PC-9 (cell line): ENCODE data around the gene MAS1L.

Source experiments
- EZH2 ChIP-seq: fragments of 200-600 bp; sonication (generic); IDR thresholded peaks from 2 replicates; pipeline ENCODE4 v1.8.0; 2017; ENCODE audit warnings: antibody characterized with exemption, low read depth
- TF ChIP-seq, protein P1 (sequence below): fragments of 200-600 bp; sonication (generic); conservative IDR thresholded peaks from 2 replicates; pipeline ENCODE4 v1.6.1; 2017; ENCODE audit warnings: mixed run types, antibody characterized with exemption, mild to moderate bottlenecking, moderate library complexity

DNA sequence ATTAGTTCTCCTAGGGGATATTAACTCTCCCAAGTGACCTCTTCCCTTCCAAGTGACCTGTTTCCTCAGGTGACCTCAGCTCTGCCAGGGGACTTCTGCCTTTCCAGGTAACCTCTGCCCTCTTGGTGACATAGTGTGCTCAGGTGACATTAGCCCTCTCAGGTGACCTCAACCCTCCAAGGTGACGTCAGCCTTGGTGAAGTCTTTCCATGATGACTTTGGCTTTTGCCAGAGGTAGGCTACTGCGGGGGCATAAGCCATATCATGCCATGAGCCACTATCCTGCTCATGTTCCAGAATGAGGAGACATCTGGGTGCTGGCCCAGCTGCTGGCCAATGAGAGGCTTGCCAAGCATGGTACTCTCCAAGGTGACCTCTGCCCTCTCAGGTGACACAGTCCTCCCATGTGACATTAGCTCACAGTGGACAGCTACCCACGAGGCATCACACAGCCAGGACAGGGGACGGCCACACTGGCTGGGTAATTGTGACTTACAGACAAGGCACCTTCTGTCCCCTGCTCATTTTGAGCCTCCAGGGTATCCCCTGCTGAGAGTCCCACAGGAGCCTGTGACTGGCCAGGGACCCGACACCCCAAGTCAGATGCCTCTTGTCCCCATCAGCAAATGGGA, 40.7 kb upstream of the MAS1L start:
- TF ChIP-seq, protein P1, sequence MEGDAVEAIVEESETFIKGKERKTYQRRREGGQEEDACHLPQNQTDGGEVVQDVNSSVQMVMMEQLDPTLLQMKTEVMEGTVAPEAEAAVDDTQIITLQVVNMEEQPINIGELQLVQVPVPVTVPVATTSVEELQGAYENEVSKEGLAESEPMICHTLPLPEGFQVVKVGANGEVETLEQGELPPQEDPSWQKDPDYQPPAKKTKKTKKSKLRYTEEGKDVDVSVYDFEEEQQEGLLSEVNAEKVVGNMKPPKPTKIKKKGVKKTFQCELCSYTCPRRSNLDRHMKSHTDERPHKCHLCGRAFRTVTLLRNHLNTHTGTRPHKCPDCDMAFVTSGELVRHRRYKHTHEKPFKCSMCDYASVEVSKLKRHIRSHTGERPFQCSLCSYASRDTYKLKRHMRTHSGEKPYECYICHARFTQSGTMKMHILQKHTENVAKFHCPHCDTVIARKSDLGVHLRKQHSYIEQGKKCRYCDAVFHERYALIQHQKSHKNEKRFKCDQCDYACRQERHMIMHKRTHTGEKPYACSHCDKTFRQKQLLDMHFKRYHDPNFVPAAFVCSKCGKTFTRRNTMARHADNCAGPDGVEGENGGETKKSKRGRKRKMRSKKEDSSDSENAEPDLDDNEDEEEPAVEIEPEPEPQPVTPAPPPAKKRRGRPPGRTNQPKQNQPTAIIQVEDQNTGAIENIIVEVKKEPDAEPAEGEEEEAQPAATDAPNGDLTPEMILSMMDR, result no peak
- no peak for TF ChIP-seq EZH2
